ENCODE data around the gene LTBP1.

The LTBP1 gene

GRCh38 chr2:33081691-33082090 is 134.9 kb downstream of the LTBP1 start:
- DNase-seq (ENCODE audit: low read depth in 2 of 2): no peak

DNA sequence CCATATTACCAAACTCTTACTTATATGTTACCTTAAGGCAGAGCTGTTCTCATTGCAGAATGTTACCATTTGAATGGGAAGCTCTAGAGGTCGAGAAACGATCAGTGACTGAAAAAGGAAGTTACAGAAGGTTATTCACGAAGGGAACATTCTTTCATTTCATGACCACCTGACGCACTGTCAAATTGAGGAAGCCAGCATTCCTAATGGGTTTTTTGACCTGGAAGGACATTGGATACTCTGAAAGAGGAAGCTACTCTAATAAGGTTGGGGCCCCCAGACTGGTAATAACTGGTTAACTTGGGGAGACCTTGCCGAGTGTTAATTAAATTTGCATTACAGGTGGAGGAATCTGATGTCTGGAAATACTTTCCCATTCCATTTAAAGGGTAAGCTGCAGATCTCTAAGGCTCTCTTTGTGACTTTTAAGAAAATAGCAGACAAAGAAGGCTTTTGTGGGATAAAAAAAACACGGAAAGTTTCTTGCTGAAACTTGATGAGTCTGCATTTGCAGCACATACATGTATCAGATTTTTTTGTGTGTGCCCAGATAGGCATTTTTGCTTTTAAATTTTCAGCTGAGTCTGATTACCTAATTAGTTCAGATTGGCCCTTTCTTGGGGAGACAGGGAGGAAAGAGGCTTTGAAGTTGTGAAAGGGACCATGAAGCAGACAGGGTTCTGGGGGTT is 137.1 kb downstream of the LTBP1 start:
- no peak for DNase-seq (ENCODE audit: low read depth in 2 of 2)

DNA sequence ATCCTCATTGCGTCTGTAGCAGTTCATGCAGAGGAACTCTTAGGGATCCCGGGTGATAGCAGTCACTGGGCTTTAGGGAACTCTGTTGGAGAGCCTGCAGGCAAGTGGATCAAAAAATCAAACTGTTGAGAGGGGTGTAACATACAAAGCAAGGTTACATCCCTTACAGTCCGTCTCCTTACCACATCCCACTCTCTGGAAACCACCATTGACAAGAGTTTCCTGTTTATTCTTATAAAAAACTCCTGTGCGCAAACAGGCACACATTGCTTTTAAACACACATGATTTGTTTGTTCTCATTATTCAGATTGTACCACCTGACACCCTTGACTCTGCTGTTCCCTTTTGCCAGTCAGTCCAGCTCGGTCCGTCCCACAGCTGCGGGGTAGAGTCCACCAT is 137.7 kb downstream of the LTBP1 start:
- no peak for DNase-seq (ENCODE audit: low read depth in 2 of 2)

DNA sequence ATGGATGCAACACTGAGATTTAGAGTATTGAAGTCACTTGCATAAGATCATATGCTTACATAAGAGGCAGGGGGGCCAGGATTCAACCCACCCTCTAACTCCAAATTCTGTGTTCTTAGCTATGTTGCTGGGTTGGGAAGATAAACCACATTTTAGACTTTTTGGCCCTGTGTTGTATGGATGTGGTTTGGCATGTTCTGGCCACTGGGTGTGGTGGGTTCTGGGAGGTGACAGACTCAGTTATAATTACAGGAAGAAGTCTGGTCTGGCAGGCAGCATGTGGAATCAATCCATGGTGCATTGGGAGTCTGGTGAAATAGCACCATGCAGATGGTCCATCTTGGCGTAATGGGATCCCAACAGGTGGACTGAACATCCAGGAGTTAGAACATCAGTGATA is 138.9 kb downstream of the LTBP1 start:
- no peak for DNase-seq (ENCODE audit: low read depth in 2 of 2)

- DNase-seq (ENCODE audit: low read depth in 2 of 2): no peak
Observed at GRCh38 chr2:33086400-33087015, 139.8 kb downstream of the LTBP1 start.

DNA sequence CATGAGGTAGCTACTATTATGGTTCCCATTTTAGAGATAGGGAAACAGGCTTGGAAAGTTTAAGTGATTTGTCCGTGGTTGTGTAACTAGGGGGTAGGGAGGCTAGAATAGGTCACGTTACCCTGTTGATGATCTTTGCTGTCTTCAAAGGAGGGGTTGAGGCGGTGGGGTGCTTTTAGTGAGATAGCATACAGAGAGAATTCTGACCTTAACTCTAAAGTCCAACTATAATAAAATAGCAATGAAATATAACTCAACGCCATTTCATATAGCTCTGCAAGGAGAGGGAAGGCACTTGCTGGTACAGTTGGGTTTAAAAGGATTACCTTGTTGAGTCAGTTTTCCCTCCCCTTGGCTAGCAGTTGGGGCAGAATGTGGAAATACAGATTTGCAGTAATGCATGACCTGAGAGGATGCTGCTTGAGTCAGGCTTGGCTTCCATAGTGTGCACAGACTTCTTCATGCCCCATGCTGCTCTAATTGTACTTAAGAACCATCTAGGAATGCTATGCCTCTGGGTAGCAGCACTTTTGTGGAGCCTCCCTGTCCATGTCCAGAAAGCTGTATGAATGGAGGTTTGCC is 143.9 kb downstream of the LTBP1 start:
- no peak for DNase-seq (ENCODE audit: low read depth in 2 of 2)

DNA sequence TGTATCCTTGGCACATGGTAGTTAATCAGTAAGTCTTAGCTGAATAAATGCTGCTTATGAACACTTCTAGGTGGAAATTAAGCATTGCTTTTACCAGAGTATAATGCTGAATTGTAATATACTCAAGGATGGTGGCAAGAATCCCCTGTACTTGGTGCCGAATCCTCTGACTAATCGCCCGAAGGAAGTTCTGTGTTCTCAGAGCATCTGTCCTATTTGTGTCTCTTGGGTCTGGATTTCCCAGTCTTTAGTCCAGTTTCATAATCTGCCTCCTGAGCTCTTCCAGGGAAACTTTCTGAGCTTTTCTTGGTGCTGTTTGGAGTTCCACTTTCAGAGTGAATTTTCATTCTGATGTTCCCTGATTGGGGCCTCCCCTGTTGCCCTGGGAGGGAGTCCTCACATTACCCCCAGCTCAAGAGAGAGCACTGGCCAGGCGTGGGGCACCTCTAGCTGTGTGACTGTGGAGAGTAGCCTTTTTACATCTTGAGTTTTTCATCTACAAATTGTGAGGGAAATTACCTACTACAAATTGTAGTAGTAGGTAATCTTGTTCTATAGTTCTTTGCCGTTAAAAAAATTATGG is 144.9 kb downstream of the LTBP1 start:
- DNase-seq (ENCODE audit: low read depth in 2 of 2): no peak

DNA sequence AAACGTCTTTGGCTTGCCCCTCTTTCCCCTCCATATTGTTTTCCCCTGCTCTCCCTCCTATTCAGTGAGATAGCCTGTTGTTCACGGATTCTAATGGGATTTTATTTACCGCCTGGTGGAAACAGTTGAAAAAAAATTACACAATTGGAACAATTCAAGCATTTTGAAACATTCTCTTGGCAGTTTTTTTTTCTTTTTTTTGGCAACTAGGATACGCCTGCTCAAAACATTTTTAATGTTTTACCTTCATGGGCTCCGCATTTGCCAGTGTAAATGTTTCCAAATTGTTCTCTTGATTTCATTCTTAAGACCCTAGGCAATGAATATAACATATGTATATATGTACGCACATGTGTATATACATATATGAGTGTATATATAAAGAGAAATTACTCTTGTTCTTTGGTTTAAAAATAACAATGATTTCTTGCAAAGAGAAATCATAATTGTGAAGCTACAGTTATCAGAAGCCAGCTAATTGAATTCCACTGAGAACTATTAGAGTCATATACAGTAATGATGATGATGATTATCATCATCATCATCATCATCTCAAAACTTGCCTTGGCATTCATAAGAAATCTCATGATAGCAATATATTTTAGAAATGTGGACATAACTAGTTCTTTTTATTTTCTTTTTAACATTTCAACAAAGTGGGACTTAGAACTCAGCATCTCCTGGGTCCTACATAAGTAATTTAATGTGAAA is 146.7 kb downstream of the LTBP1 start:
- DNase-seq (ENCODE audit: low read depth in 2 of 2): no peak

DNA sequence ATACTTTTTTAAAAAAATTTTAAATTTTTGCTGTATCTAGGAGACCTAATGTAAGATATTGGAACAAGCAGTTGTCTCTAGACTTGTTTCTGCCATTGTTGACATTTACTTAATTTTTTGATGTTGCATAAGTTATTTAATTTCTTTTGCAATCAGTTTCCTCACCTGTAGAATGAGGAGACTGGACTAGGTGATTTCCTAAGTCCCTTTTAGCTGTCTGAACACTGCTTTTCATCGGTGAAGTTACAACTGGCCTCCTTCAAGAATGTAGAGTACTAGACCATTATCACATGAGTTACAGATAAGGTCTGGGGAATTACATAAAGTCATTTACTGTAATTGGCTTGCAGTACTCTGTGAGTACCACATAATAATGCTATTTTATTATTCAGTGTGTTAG is 147.6 kb downstream of the LTBP1 start:
- no peak for DNase-seq (ENCODE audit: low read depth in 2 of 2)

DNA sequence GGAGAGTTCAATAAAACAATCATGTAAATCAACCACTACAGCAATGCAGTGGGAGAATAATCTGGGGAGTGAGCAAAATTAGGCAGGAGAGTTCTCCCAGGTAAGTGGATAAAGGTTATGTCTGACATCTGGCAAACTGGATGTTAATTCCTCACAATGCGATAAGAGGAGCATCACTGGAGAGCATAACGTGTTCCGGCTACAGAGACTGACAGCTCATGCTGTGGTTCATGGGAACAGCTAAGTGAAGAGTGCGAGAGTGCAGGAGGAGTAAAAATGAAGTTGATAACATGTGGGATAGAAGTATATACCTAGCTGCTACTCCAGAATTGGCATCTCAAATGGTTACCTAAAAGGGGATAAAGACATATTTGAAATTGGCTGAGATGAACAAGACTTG is 153.2 kb downstream of the LTBP1 start:
- no peak for DNase-seq (ENCODE audit: low read depth in 2 of 2)

DNA sequence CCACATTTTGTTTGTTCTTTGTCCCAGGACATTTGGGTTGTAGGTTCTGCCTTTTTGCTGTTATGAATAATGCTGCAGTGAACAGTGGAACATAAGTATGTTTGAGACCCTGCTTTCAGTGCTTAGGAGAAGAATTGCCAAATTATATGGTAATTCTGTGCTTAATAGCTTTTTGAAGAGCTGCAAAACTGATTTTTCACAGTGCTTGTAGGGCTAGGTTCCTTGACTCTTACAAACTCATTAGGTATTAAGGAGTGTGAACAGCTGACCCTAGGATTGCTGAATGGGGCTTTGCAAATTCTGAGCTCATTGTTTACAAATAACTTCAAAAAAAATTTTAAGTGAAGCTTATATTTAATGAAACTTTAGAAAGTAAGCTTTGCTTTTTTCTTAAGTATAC is 154.2 kb downstream of the LTBP1 start:
- DNase-seq (ENCODE audit: low read depth in 2 of 2): no peak

GRCh38 chr2:33104052-33104623 is 157.4 kb downstream of the LTBP1 start:
- no peak for DNase-seq (ENCODE audit: low read depth in 2 of 2)

GRCh38 chr2:33104726-33105125 is 158.0 kb downstream of the LTBP1 start:
- DNase-seq (ENCODE audit: low read depth in 2 of 2): no peak

DNA sequence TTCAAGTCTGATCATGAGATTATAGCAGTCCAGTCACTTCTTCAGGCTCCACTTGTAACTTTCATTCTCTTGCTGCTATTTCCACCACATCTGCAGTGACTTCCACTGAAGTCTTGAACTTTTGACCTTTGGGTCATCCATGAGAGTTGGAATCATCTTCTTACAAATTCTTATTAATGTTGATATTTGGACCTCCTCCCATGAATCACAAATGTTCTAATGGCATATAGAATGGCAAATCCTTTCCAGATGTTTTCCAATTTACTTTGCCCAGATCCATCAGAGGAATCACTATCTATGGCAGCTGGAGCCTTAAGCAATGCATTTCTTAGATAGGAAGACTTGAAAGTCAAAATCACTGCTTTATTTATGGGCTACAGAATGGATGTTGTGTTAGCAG is 159.4 kb downstream of the LTBP1 start:
- DNase-seq (ENCODE audit: low read depth in 2 of 2): no peak

DNA sequence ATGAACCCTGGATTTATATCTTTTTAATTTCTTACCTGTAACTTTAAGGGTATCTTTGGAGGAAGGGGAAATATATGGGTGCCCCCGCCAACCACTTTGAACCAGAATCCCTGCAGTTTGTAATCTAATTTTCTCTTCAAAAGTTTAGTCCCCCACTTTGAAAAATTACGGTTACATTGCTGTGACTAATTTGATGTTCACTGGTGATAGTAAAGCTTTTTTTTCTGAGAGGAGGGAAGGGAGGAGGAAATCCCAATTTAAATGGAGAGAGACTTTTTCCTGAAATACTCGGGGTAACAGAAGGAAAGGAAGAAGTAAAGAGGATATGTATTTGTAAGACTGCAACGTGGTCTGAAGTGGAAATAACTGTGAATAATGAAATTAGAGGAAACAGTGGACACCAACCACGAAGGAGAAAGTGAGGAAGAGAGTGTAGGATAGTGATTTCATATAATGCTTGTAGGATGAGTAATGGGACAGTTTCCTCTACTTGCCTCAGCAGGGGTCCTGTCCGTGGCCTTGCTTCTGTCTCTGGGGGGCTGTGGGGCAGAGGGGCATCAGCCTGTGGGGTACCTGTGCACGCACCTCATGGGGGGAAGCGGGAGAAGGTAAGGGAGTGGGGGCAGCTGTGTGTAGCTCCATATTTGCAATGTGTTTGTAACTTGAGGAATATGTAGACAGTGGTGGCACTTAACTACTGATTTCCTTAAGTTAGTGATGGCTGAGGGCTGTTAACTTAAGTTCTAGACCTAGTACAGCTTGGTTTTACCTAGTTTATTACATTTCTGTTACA is 161.1 kb downstream of the LTBP1 start:
- no peak for DNase-seq (ENCODE audit: low read depth in 2 of 2)

- DNase-seq (ENCODE audit: low read depth in 2 of 2): no peak
Observed at GRCh38 chr2:33108483-33109443, 162.0 kb downstream of the LTBP1 start.

DNA sequence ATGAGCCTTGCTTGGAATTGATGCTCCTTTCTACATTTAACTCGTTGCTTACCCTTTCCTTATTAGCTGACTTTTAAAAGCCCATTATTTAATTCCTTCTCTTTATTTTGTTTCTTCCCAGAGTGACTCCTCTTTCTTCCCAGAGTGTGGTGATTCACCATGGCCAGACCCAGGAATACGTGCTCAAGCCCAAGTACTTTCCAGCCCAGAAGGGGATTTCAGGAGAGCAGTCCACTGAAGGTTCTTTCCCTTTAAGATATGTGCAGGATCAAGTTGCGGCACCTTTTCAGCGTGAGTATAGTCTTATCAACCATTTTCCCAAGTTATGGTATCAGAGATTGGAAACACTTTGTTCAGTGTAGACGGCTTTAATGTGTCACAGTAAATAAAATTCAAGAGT is 163.7 kb downstream of the LTBP1 start:
- no peak for DNase-seq (ENCODE audit: low read depth in 2 of 2)

DNA sequence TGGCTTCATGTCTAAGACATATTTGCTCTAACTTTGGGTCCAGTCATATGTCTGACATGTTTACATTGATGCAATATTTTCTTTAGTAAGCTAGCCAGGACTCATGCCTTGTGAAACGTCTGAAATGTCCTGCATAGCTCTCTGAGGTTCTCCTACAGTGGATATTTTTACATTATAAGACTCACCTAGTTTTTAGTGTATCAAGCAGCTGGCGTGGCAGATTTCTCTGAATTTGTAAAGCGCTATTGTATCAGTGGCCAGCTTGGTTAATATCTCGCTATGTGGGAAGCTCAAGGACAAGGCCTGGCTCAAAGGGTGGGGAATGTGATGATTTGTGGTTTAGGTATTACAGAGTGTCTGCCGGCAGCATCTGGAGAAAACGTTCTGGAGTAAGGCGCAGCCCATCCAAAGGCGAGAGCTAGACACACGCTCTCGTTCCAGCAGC is 164.3 kb downstream of the LTBP1 start:
- DNase-seq (ENCODE audit: low read depth in 2 of 2): no peak

- no peak for DNase-seq (ENCODE audit: low read depth in 2 of 2)
Observed at GRCh38 chr2:33115196-33115595, 168.4 kb downstream of the LTBP1 start.

DNA sequence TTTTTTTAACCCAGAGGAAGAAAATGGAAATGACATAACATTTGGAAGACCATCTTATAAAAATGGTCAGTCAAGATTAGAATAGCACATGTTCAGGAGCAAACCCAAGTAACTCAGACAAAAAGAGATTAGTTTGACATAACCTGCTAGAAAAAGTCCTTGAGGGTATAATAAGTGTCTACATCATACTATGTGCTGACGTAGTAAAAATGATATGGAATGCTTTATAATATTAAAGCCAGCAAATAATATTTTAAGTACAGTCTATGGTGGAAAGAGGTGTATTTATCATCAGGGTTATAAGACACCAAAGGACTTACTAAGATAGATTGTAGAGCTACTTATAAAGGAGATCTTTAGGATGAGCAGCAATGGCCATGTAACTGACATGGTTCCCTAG is 169.0 kb downstream of the LTBP1 start:
- DNase-seq (ENCODE audit: low read depth in 2 of 2): no peak
